Peyer's patch (tissue), 4 donors: ENCODE data around the gene TNFRSF19.

Experiments
- CTCF ChIP-seq, 6 experiments: fragments of 450-650 bp in 4 of 6; fragments of 200-600 bp in 2 of 6; sonication (generic) in 1 of 6; IDR thresholded peaks; one replicate each; pipeline ENCODE4 v1.5.1; 2017 to 2019; ENCODE audit warnings: antibody characterized with exemption in 6 of 6, mild to moderate bottlenecking in 3 of 6, moderate library complexity in 1 of 6
- POLR2A ChIP-seq, 2 donors: fragments of 450-650 bp; IDR thresholded peaks; one replicate each; pipeline ENCODE4 v1.5.1; 2017; ENCODE audit warnings: antibody characterized with exemption in 2 of 2, mild to moderate bottlenecking in 2 of 2, moderate library complexity in 2 of 2

GRCh38 chr13:23710366-23710765 lies 140.2 kb downstream of the TNFRSF19 start:
- no peak for TF ChIP-seq CTCF (IDR thresholded peaks at IDR 0.05)
- TF ChIP-seq POLR2A (IDR thresholded peaks at IDR 0.05): no peak
